Measurements from ENCODE around the gene SPATS2L. TPM values are rescaled to one million over a fixed set of nuclear protein-coding genes. Genes with fewer than 3 reads are reported as not detected.

The SPATS2L gene
- polyA plus RNA-seq, 4 donors = 66.7 to 104 (median 96.0) TPM

GRCh38 chr2:200351815-200352214, 45.3 kb downstream of the SPATS2L start:
- peaks cover 0 to 12% (median 5%) of the 10 kb centered on the region in 3 donors for H3K4me1 ChIP-seq (ENCODE audit: control insufficient read depth in 3 of 3, insufficient read depth in 2 of 3, low read depth in 1 of 3, low read length in 2 of 3)
- WGBS, 3 donors = 75 to 80% (median 75%) methylated on average over 2 of the region's 2 CpGs
- H3K9me3 ChIP-seq (ENCODE audit: control insufficient read depth in 2 of 2, insufficient read depth in 1 of 2, low read depth in 1 of 2, low read length in 1 of 2) = no peaks in the 10 kb centered on the region
- FAIRE-seq = no peak
- peaks cover 0 to 8% (median 2%) of the 10 kb centered on the region in 3 donors for H3K36me3 ChIP-seq (ENCODE audit: control insufficient read depth in 3 of 3, insufficient read depth in 2 of 3, low read depth in 1 of 3, low read length in 3 of 3)
- H3K27me3 ChIP-seq (ENCODE audit: control insufficient read depth in 3 of 3, insufficient read depth in 3 of 3, low read length in 3 of 3) = no peaks in the 10 kb centered on the region
- no peak overlapping the region for H3K27ac ChIP-seq (ENCODE audit: low read depth in 1 of 3, low read length in 2 of 3)
- H3K4me3 ChIP-seq (ENCODE audit: low read depth in 1 of 3, low read length in 3 of 3) = no peak overlapping the region
- no peak for DNase-seq

DNA sequence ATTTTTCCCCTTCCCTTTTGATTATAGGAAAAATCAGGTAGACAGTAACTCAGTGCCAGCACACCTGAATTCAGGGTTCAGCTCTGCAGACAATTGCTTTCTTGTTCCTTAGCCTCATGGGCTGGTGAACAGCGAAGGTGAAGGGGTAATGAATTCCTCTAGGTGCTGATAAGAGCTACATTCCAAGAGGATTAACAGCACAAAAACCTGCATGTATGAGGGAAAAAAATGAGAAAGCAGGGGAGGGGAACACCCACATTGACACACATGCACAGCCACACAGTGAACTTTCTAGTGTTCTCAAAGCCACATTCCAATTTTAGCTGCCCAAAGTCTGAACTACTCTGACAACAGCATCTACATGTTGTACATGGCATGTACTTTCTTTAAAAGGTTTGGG, 46.1 kb downstream of the SPATS2L start:
- Histone ChIP-seq H3K4me1 (ENCODE audit: control insufficient read depth in 3 of 3, insufficient read depth in 2 of 3, low read depth in 1 of 3, low read length in 2 of 3) (peaks cover 0 to 12% (median 5%) of the 10 kb centered on the region in 3 donors), H3K27ac (ENCODE audit: low read depth in 1 of 3, low read length in 2 of 3) (peak overlapping the region in 2 of 3 donors; percentile 18 to 46), H3K36me3 (ENCODE audit: control insufficient read depth in 3 of 3, insufficient read depth in 2 of 3, low read depth in 1 of 3, low read length in 3 of 3) (peaks cover 0 to 4% (median 2%) of the 10 kb centered on the region in 3 donors), H3K27me3 (ENCODE audit: control insufficient read depth in 3 of 3, insufficient read depth in 3 of 3, low read length in 3 of 3) (no peaks in the 10 kb centered on the region), H3K9me3 (ENCODE audit: control insufficient read depth in 2 of 2, insufficient read depth in 1 of 2, low read depth in 1 of 2, low read length in 1 of 2) (no peaks in the 10 kb centered on the region), H3K4me3 (ENCODE audit: low read depth in 1 of 3, low read length in 3 of 3) (no peak overlapping the region)
- DNase-seq = peak; percentile 30 to 69
- no peak for FAIRE-seq
- WGBS, 3 donors = 21 to 56% (median 34%) methylated on average over 1 of the region's 1 CpG

GRCh38 chr2:200353120-200353519, 46.6 kb downstream of the SPATS2L start:
- Histone ChIP-seq H3K27ac (ENCODE audit: low read depth in 1 of 3, low read length in 2 of 3) (peak overlapping the region in 1 of 3 donors; percentile 25), H3K9me3 (ENCODE audit: control insufficient read depth in 2 of 2, insufficient read depth in 1 of 2, low read depth in 1 of 2, low read length in 1 of 2) (no peaks in the 10 kb centered on the region)

GRCh38 chr2:200353874-200354273, 47.4 kb downstream of the SPATS2L start:
- Histone ChIP-seq H3K4me3 (ENCODE audit: low read depth in 1 of 3, low read length in 3 of 3) (no peak overlapping the region), H3K27me3 (ENCODE audit: control insufficient read depth in 3 of 3, insufficient read depth in 3 of 3, low read length in 3 of 3) (no peaks in the 10 kb centered on the region), H3K27ac (ENCODE audit: low read depth in 1 of 3, low read length in 2 of 3) (no peak overlapping the region), H3K4me1 (ENCODE audit: control insufficient read depth in 3 of 3, insufficient read depth in 2 of 3, low read depth in 1 of 3, low read length in 2 of 3) (peaks cover 0 to 12% (median 5%) of the 10 kb centered on the region in 3 donors), H3K36me3 (ENCODE audit: control insufficient read depth in 3 of 3, insufficient read depth in 2 of 3, low read depth in 1 of 3, low read length in 3 of 3) (peaks cover 0 to 4% (median 2%) of the 10 kb centered on the region in 3 donors), H3K9me3 (ENCODE audit: control insufficient read depth in 2 of 2, insufficient read depth in 1 of 2, low read depth in 1 of 2, low read length in 1 of 2) (no peaks in the 10 kb centered on the region)
- 88 to 94% (median 93%) methylated on average over 2 of the region's 2 CpGs for WGBS, 3 donors
- DNase-seq (no peak), FAIRE-seq (no peak)

More at GRCh38 chr2:200353120-200353519, 46.6 kb downstream of the SPATS2L start:
- peaks cover 0 to 12% (median 5%) of the 10 kb centered on the region in 3 donors for H3K4me1 ChIP-seq (ENCODE audit: control insufficient read depth in 3 of 3, insufficient read depth in 2 of 3, low read depth in 1 of 3, low read length in 2 of 3)
- FAIRE-seq (no peak), DNase-seq (no peak)
- H3K4me3 ChIP-seq (ENCODE audit: low read depth in 1 of 3, low read length in 3 of 3) = no peak overlapping the region
- 64 to 96% (median 93%) methylated on average over 3 of the region's 3 CpGs for WGBS, 3 donors
- H3K36me3 ChIP-seq (ENCODE audit: control insufficient read depth in 3 of 3, insufficient read depth in 2 of 3, low read depth in 1 of 3, low read length in 3 of 3) = peaks cover 0 to 4% (median 2%) of the 10 kb centered on the region in 3 donors
- H3K27me3 ChIP-seq (ENCODE audit: control insufficient read depth in 3 of 3, insufficient read depth in 3 of 3, low read length in 3 of 3) = no peaks in the 10 kb centered on the region

DNA sequence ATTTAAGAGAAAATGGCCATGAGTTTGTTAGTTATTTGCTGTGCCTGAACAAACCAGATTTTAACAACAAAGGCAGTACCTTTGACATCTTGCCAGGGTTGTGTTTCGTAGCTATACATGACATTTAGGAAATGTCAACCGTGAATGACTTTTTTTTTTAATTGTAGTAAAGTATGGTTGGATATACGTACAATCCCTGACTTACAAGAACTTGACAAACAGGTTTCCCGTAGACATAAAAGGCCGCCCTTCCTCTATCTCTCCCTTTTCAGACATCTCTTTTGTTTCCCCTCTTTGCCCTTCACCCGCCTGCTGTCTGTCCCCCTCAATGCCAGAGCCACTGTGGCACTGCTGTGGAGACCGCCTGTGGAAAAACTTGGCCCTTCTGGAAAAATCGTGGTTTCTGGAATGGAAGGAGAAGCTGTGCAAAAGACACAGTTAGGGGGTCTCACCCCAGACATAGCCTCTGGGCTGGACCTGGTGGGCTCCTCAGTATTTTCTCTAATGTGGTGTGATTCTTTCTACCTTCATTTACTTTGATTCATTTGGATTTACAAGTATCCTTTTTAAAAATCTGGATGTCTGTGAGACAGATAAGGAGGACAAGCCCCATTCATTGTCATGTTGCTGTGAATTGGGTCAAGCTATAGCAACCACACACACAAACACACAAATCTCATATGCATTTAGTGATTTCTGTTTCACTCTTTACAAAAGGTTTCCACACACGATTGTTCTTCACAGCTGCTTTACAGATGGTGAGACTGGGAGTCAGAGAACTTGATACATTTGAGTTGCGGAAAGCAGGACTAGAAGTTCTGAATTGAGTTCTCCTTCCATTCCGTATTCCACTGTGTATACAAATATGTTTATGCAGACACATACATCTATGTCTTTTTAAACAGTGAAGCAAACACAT, 48.6 kb downstream of the SPATS2L start:
- Histone ChIP-seq H3K4me3 (ENCODE audit: low read depth in 1 of 3, low read length in 3 of 3) (no peak overlapping the region), H3K36me3 (ENCODE audit: control insufficient read depth in 3 of 3, insufficient read depth in 2 of 3, low read depth in 1 of 3, low read length in 3 of 3) (peaks cover 0 to 2% (median under 1%) of the 10 kb centered on the region in 3 donors), H3K27me3 (ENCODE audit: control insufficient read depth in 3 of 3, insufficient read depth in 3 of 3, low read length in 3 of 3) (no peaks in the 10 kb centered on the region), H3K27ac (ENCODE audit: low read depth in 1 of 3, low read length in 2 of 3) (no peak overlapping the region), H3K9me3 (ENCODE audit: control insufficient read depth in 2 of 2, insufficient read depth in 1 of 2, low read depth in 1 of 2, low read length in 1 of 2) (no peaks in the 10 kb centered on the region), H3K4me1 (ENCODE audit: control insufficient read depth in 3 of 3, insufficient read depth in 2 of 3, low read depth in 1 of 3, low read length in 2 of 3) (peaks cover 0 to 12% (median 7%) of the 10 kb centered on the region in 3 donors)
- WGBS, 3 donors = 47 to 76% (median 66%) methylated on average over 11 of the region's 11 CpGs
- DNase-seq = peak in 1 of 2 donors; percentile 46
- FAIRE-seq = no peak

GRCh38 chr2:200356321-200356720, 49.8 kb downstream of the SPATS2L start:
- H3K27ac ChIP-seq (ENCODE audit: low read depth in 1 of 3, low read length in 2 of 3) = no peak overlapping the region
- 59 to 85% (median 65%) methylated on average over 1 of the region's 1 CpG for WGBS, 3 donors
- no peak for FAIRE-seq

DNA sequence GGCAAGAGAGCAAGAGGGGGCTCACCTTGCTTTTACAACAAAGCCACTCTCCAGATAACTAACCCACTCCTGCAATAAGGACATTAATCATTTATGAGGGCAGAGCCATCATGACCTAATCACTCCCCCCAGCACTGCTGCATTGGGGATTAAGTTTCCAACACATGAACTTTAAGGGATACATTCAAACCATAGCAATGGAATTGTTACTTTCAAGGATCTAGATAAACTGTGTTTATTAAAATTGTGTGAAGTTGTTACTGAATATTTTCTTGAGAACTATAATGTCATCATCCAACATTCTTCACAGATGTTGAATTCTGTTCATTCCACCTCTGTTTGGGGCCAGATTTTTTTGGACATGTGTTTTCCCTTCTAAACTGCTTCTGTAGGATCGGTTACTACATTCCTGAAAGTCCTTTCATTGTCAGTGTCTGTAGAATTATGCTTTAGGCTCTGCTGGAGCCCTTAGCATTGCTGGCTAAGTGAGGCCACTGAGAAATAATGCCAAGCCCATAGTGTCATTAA, 50.4 kb downstream of the SPATS2L start:
- no peaks in the 10 kb centered on the region for H3K9me3 ChIP-seq (ENCODE audit: control insufficient read depth in 2 of 2, insufficient read depth in 1 of 2, low read depth in 1 of 2, low read length in 1 of 2)
- WGBS, 3 donors = 62 to 85% (median 73%) methylated on average over 1 of the region's 1 CpG
- FAIRE-seq = no peak
- no peak overlapping the region for H3K4me3 ChIP-seq (ENCODE audit: low read depth in 1 of 3, low read length in 3 of 3)
- no peaks in the 10 kb centered on the region for H3K27me3 ChIP-seq (ENCODE audit: control insufficient read depth in 3 of 3, insufficient read depth in 3 of 3, low read length in 3 of 3)
- H3K36me3 ChIP-seq (ENCODE audit: control insufficient read depth in 3 of 3, insufficient read depth in 2 of 3, low read depth in 1 of 3, low read length in 3 of 3) = peaks cover 0 to 2% (median 0%) of the 10 kb centered on the region in 3 donors
- no peak overlapping the region for H3K27ac ChIP-seq (ENCODE audit: low read depth in 1 of 3, low read length in 2 of 3)
- DNase-seq = no peak
- peaks cover 0 to 8% (median 4%) of the 10 kb centered on the region in 3 donors for H3K4me1 ChIP-seq (ENCODE audit: control insufficient read depth in 3 of 3, insufficient read depth in 2 of 3, low read depth in 1 of 3, low read length in 2 of 3)

More at GRCh38 chr2:200356321-200356720, 49.8 kb downstream of the SPATS2L start:
- H3K4me3 ChIP-seq (ENCODE audit: low read depth in 1 of 3, low read length in 3 of 3) = no peak overlapping the region
- H3K36me3 ChIP-seq (ENCODE audit: control insufficient read depth in 3 of 3, insufficient read depth in 2 of 3, low read depth in 1 of 3, low read length in 3 of 3) = no peaks in the 10 kb centered on the region
- no peaks in the 10 kb centered on the region for H3K27me3 ChIP-seq (ENCODE audit: control insufficient read depth in 3 of 3, insufficient read depth in 3 of 3, low read length in 3 of 3)
- DNase-seq = no peak
- no peaks in the 10 kb centered on the region for H3K9me3 ChIP-seq (ENCODE audit: control insufficient read depth in 2 of 2, insufficient read depth in 1 of 2, low read depth in 1 of 2, low read length in 1 of 2)
- H3K4me1 ChIP-seq (ENCODE audit: control insufficient read depth in 3 of 3, insufficient read depth in 2 of 3, low read depth in 1 of 3, low read length in 2 of 3) = peaks cover 0 to 12% (median 4%) of the 10 kb centered on the region in 3 donors

DNA sequence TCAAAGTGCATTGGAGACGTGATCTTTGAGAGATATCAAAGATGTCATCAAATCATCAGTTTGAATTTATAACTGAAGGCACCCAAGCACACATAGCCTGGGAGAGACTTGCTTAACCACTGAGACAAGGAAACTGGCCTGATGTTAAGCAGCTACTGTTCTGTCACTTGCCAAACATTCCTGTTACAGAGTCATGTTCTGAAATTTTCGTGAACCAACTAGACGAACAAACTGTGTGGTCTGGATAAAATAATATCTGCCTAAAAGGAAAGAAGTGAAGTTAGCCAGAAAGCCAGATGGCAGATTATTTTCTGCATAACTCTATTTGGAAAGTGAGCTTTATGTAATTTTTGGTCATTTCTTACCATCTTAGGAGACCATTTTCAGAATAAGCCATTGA, 51.4 kb downstream of the SPATS2L start:
- H3K4me1 ChIP-seq (ENCODE audit: control insufficient read depth in 3 of 3, insufficient read depth in 2 of 3, low read depth in 1 of 3, low read length in 2 of 3) = peaks cover 0 to 7% (median 4%) of the 10 kb centered on the region in 3 donors
- 78 to 92% (median 89%) methylated on average over 3 of the region's 3 CpGs for WGBS, 3 donors
- FAIRE-seq = no peak

More for the DNA sequence above, 51.4 kb downstream of the SPATS2L start:
- no peak overlapping the region for H3K4me3 ChIP-seq (ENCODE audit: low read depth in 1 of 3, low read length in 3 of 3)
- no peaks in the 10 kb centered on the region for H3K27me3 ChIP-seq (ENCODE audit: control insufficient read depth in 3 of 3, insufficient read depth in 3 of 3, low read length in 3 of 3)
- no peaks in the 10 kb centered on the region for H3K9me3 ChIP-seq (ENCODE audit: control insufficient read depth in 2 of 2, insufficient read depth in 1 of 2, low read depth in 1 of 2, low read length in 1 of 2)
- H3K36me3 ChIP-seq (ENCODE audit: control insufficient read depth in 3 of 3, insufficient read depth in 2 of 3, low read depth in 1 of 3, low read length in 3 of 3) = peaks cover 0 to 6% (median 0%) of the 10 kb centered on the region in 3 donors
- H3K27ac ChIP-seq (ENCODE audit: low read depth in 1 of 3, low read length in 2 of 3) = no peak overlapping the region
- no peak for DNase-seq
